IMR-90 (cell line): ENCODE data around the gene IL18. TPM values are rescaled to one million over a fixed set of nuclear protein-coding genes. Genes with fewer than 3 reads are reported as not detected.
"Not testable (repeated sequence)": the region's sequence is repeated elsewhere in the genome, so short reads cannot be mapped to it uniquely, and the experiment has no call there.

Experiments
- ATAC-seq: fragments of 200-7000 bp; cut with Tn5 transposase; 2 replicates; pipeline ENCODE4 v1.9.1; 2020; ENCODE audit warnings: low read depth, mild to moderate bottlenecking, moderate library complexity
- BruUV-seq: library from RNA; stranded (reverse); fragments of 400-500 nt; replicated peaks from 2 replicates; lab custom pipeline; 2021; lab: Mats Ljungman, UMichigan
- CTCF ChIA-PET: fragments of 300-600 bp; formaldehyde crosslinking; extraction: SDS; loops from one replicate; lab custom pipeline; 2021; ENCODE audit warnings: antibody characterized with exemption; lab: Yijun Ruan, JAX
- POLR2A ChIA-PET: fragments of 300-600 bp; sonication (Branson Sonifier 250); formaldehyde crosslinking; loops from one replicate; lab custom pipeline; 2022; ENCODE audit warnings: antibody characterized with exemption; ENCODE audit not compliant: unreplicated experiment; lab: Charles Lee
- DNase-seq: peaks from one replicate; pipeline ENCODE4 v3.0.0; 2013
- H2AFZ ChIP-seq: replicated peaks from 2 replicates; pipeline ENCODE3; 2013; ENCODE audit warnings: low read length, mild to moderate bottlenecking; ENCODE audit not compliant: poor library complexity
- H2AK5ac ChIP-seq: 2 replicates; pipeline ENCODE4 v1.6.1; 2013; ENCODE audit warnings: low read depth, low read length, inconsistent platforms
- H2AK9ac ChIP-seq: replicated peaks from 2 replicates; pipeline ENCODE3; 2013; ENCODE audit warnings: mild to moderate bottlenecking, low read depth, low read length, moderate library complexity; ENCODE audit not compliant: poor library complexity
- H2BK120ac ChIP-seq: 2 replicates; pipeline ENCODE4 v1.6.1; 2013; ENCODE audit warnings: low read depth, low read length, inconsistent platforms
- H2BK15ac ChIP-seq: 3 replicates; pipeline ENCODE4 v1.6.1; 2013; ENCODE audit warnings: low read depth, low read length, inconsistent platforms
- H2BK20ac ChIP-seq: 2 replicates; pipeline ENCODE4 v1.6.1; 2013; ENCODE audit warnings: low read depth, mild to moderate bottlenecking, inconsistent platforms, low read length, moderate library complexity
- H2BK5ac ChIP-seq: 2 replicates; pipeline ENCODE4 v1.6.1; 2013; ENCODE audit warnings: mild to moderate bottlenecking, low read depth, low read length, inconsistent platforms; ENCODE audit not compliant: poor library complexity, severe bottlenecking
- H3K14ac ChIP-seq: replicated peaks from 2 replicates; pipeline ENCODE4 v1.6.1; 2013; ENCODE audit warnings: low read depth, low read length, inconsistent platforms
- H3K18ac ChIP-seq: 2 replicates; pipeline ENCODE4 v1.6.1; 2013; ENCODE audit warnings: low read depth, low read length, control low read depth
- H3K23ac ChIP-seq: 2 replicates; pipeline ENCODE4 v1.6.1; 2013; ENCODE audit warnings: low read depth, low read length, inconsistent platforms
- H3K27ac ChIP-seq: 2 replicates; pipeline ENCODE4 v1.5.1; 2013; ENCODE audit warnings: mild to moderate bottlenecking, control low read depth, low read length; ENCODE audit not compliant: insufficient read depth
- H3K27me3 ChIP-seq: 2 replicates; pipeline ENCODE4 v1.6.1; 2013; ENCODE audit warnings: low read length; ENCODE audit not compliant: control insufficient read depth, insufficient read depth
- H3K36me3 ChIP-seq: 2 replicates; pipeline ENCODE4 v1.6.1; 2013; ENCODE audit warnings: low read length, mixed read lengths; ENCODE audit not compliant: control insufficient read depth, insufficient read depth
- H3K4ac ChIP-seq: 2 replicates; pipeline ENCODE4 v1.6.1; 2013; ENCODE audit warnings: low read depth, low read length, inconsistent platforms
- H3K4me1 ChIP-seq: 2 replicates; pipeline ENCODE4 v1.6.1; 2013; ENCODE audit warnings: low read length, mixed read lengths; ENCODE audit not compliant: control insufficient read depth, insufficient read depth
- H3K4me2 ChIP-seq: 2 replicates; pipeline ENCODE4 v1.6.1; 2013; ENCODE audit warnings: low read depth, mild to moderate bottlenecking, control low read depth, low read length, moderate library complexity
- H3K4me3 ChIP-seq: 2 replicates; pipeline ENCODE4 v1.5.1; 2013; ENCODE audit warnings: low read depth, mild to moderate bottlenecking, control low read depth, low read length, moderate library complexity; ENCODE audit not compliant: insufficient read depth
- H3K56ac ChIP-seq: 2 replicates; pipeline ENCODE4 v1.6.1; 2013; ENCODE audit warnings: low read length, inconsistent platforms; ENCODE audit not compliant: insufficient read depth; ENCODE audit errors: extremely low read depth
- H3K79me1 ChIP-seq, 2 experiments: 2 replicates each; pipeline ENCODE4 v1.6.1; 2013; ENCODE audit warnings: low read length in 2 of 2, inconsistent platforms in 1 of 2, low read depth in 1 of 2
- H3K9ac ChIP-seq: 2 replicates; pipeline ENCODE4 v1.6.1; 2013; ENCODE audit warnings: low read depth, low read length, control low read depth
- H3K9me1 ChIP-seq: 2 replicates; pipeline ENCODE4 v1.6.1; 2013; ENCODE audit warnings: low read length, inconsistent platforms; ENCODE audit not compliant: insufficient read depth
- H3K9me3 ChIP-seq: 2 replicates; pipeline ENCODE4 v1.6.1; 2013; ENCODE audit warnings: low read length; ENCODE audit not compliant: control insufficient read depth, insufficient read depth
- H4K20me1 ChIP-seq: 2 replicates; pipeline ENCODE4 v1.6.1; 2013; ENCODE audit warnings: low read length, inconsistent platforms; ENCODE audit not compliant: insufficient read depth
- H4K5ac ChIP-seq: 2 replicates; pipeline ENCODE4 v1.6.1; 2013; ENCODE audit warnings: mild to moderate bottlenecking, low read depth, low read length, control low read depth
- H4K8ac ChIP-seq, 2 experiments: 2 replicates each; pipeline ENCODE4 v1.6.1; 2013; ENCODE audit warnings: low read depth in 2 of 2, low read length in 2 of 2, control low read depth in 1 of 2, inconsistent platforms in 1 of 2
- H4K91ac ChIP-seq: 2 replicates; pipeline ENCODE4 v1.6.1; 2013; ENCODE audit warnings: low read depth, low read length, inconsistent platforms; ENCODE audit not compliant: insufficient read depth
- WGBS, 2 experiments: methylation state at CpG; one replicate each; pipeline versions ENCODE4 v1.1.5 to v1.1.7; 2013; ENCODE audit warnings: missing lambda C conversion rate in 2 of 2; ENCODE audit not compliant: insufficient read length in 1 of 2; ENCODE audit errors: extremely low coverage in 2 of 2; 5-methylcytosine and 5-hydroxymethylcytosine counted together
- dilution Hi-C: fragments of 300-500 bp; cut with HindIII; formaldehyde crosslinking; loops from one replicate; pipeline ENCODE4 v1.14.3; 2018; ENCODE audit warnings: low sequenced_read_pairs; ENCODE audit not compliant: unreplicated experiment
- in situ Hi-C: fragments of 300-500 bp; cut with MboI; formaldehyde crosslinking; loops from 3 replicates; pipeline ENCODE4 v1.14.3; 2019; ENCODE audit warnings: low sequenced_read_pairs, inconsistent platforms, mixed read lengths
- intact Hi-C: fragments of 100-400 bp; cut with micrococcal nuclease; formaldehyde crosslinking; loops from 2 replicates; pipeline ENCODE4 v1.10.0; 2022
- polyA plus RNA-seq, 3 experiments: library from polyadenylated mRNA; depleted of rRNA; stranded (reverse); fragments of >200 nt; gene quantifications; 2 replicates each; pipeline ENCODE4 v1.2.3, GENCODE V29; 2012; ENCODE audit warnings: low replicate concordance in 1 of 3
- total RNA-seq: library from RNA; depleted of rRNA; stranded (reverse); fragments of >200 nt; gene quantifications from 2 replicates; pipeline ENCODE4 v1.2.3, GENCODE V29; 2012

Gene IL18
- total and polyA plus RNA-seq, 2 of the 4 experiments (the other 2 are of a cell fraction) = 0.54 to 0.96 TPM

DNA sequence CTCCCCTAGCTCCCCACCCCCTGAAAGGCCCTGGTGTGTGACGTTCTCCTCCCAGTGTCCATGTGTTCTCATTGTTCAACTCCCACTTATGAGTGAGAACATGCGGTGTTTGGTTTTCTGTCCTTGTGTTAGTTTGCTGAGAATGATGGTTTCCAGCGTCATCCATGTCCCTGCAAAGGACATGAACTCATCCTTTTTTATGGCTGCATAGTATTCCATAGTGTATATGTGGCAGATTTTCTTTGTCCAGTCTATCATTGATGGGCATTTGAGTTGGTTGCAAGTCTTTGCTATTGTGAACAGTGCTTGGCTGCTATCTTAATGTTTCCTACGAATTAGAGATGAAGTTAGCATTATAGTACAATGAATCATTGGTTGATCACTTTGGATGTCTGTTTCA, 35.2 kb upstream of the IL18 start:
- H3K9me1 ChIP-seq, H4K8ac ChIP-seq, DNase-seq, in situ Hi-C loops, H3K36me3 ChIP-seq, H3K4me3 ChIP-seq, dilution Hi-C loops, H3K4me2 ChIP-seq, H3K14ac ChIP-seq, POLR2A ChIA-PET, H2AK5ac ChIP-seq, H3K4ac ChIP-seq, ATAC-seq, intact Hi-C loops, H3K27ac ChIP-seq, H3K4me1 ChIP-seq, H3K18ac ChIP-seq, H2AK9ac ChIP-seq, H3K27me3 ChIP-seq, BruUV-seq, H4K91ac ChIP-seq, H2BK5ac ChIP-seq, H2AFZ ChIP-seq, H3K56ac ChIP-seq, H3K9ac ChIP-seq, H2BK15ac ChIP-seq, H3K79me1 ChIP-seq, H2BK120ac ChIP-seq, H3K23ac ChIP-seq, H4K5ac ChIP-seq, H2BK20ac ChIP-seq, H4K20me1 ChIP-seq, H3K9me3 ChIP-seq: not testable (repeated sequence)
- CTCF ChIA-PET = interaction anchor here (0.5 to 1.0 kb wide), 2 partner anchors 24 to 233 kb away, joined by 3 to 4 read pairs; partner anchors contain the start of gene BCO2
- WGBS, 2 experiments = no CpG with 5 or more reads among the region's 4 CpGs
